Nephron progenitor cell (in vitro differentiated cells): ENCODE measurements around the gene PTPRD.

Experiments
- DNase-seq: peaks from one replicate; pipeline ENCODE4 v3.0.0; 2021
- H3K27ac Mint-ChIP-seq: 2 replicates; pipeline ENCODE4 v1.8.0; 2021; ENCODE audit warnings: mild to moderate bottlenecking, moderate library complexity, mixed read lengths
- H3K27me3 Mint-ChIP-seq: 2 replicates; pipeline ENCODE4 v1.8.0; 2021; ENCODE audit warnings: mild to moderate bottlenecking, low read depth, mixed read lengths; ENCODE audit not compliant: poor library complexity
- H3K36me3 Mint-ChIP-seq: 2 replicates; pipeline ENCODE4 v1.8.0; 2021; ENCODE audit warnings: low read depth, mixed read lengths
- H3K4me1 Mint-ChIP-seq: 2 replicates; pipeline ENCODE4 v1.8.0; 2021; ENCODE audit warnings: mixed read lengths
- H3K4me3 Mint-ChIP-seq: 2 replicates; pipeline ENCODE4 v1.8.0; 2021; ENCODE audit warnings: mild to moderate bottlenecking, moderate library complexity, mixed read lengths
- H3K9me3 Mint-ChIP-seq: 2 replicates; pipeline ENCODE4 v1.8.0; 2021; ENCODE audit warnings: mild to moderate bottlenecking, moderate library complexity, mixed read lengths
- TF ChIP-seq, protein P1 (sequence below): fragments of 200-600 bp; sonication (generic); IDR thresholded peaks from 2 replicates; pipeline ENCODE4 v1.5.0; 2021; ENCODE audit warnings: antibody characterized with exemption

Gene PTPRD

DNA sequence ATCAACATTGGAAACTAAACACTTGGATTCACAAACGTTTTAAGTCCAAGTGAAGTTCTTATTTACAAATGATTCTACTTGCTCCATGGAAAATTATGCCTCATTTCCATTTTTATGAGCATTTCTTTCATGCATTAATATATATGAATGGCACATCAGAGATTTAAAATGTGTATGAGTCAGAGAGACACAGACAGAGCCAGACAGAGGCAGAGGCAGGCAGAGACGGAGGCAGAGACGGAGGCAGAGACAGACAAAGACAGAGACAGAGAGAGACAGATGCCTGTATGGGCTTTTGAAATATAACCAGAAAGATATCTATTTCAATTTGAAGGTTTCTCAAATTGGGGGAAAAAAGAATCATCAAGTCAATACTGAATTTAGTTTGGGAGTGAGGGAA lies 649.0 kb downstream of the PTPRD start:
- no peak for DNase-seq
- H3K4me1 Mint-ChIP-seq = no peaks in the 10 kb centered on the region

DNA sequence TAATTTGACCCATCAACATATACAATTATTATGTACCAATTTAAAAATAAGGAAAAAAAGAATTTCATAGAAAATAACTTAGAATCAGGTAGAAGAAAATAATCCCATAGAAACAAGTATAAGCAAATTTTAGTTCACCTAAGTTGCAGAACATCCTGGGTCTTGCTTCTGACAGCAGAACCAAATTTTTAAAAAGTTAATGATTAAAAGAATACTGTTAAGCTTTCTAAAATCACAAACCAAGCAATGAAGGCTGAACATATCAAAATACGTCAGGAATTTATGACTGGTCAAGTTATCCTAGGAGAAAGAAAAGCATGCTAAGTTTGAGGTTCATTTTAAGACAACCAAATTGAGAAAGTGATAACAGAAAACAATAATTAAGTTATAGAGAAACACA lies 650.9 kb downstream of the PTPRD start:
- Mint-ChIP-seq H3K36me3 (no peaks in the 10 kb centered on the region), H3K27me3 (peaks cover 4% of the 10 kb centered on the region), H3K4me1 (no peaks in the 10 kb centered on the region), H3K27ac (no peak overlapping the region), H3K4me3 (no peak overlapping the region), H3K9me3 (no peaks in the 10 kb centered on the region)
- no peak for DNase-seq
- TF ChIP-seq, protein P1, sequence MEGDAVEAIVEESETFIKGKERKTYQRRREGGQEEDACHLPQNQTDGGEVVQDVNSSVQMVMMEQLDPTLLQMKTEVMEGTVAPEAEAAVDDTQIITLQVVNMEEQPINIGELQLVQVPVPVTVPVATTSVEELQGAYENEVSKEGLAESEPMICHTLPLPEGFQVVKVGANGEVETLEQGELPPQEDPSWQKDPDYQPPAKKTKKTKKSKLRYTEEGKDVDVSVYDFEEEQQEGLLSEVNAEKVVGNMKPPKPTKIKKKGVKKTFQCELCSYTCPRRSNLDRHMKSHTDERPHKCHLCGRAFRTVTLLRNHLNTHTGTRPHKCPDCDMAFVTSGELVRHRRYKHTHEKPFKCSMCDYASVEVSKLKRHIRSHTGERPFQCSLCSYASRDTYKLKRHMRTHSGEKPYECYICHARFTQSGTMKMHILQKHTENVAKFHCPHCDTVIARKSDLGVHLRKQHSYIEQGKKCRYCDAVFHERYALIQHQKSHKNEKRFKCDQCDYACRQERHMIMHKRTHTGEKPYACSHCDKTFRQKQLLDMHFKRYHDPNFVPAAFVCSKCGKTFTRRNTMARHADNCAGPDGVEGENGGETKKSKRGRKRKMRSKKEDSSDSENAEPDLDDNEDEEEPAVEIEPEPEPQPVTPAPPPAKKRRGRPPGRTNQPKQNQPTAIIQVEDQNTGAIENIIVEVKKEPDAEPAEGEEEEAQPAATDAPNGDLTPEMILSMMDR = no peak

More for the DNA sequence above, 649.0 kb downstream of the PTPRD start:
- Mint-ChIP-seq H3K27me3 (peaks cover 4% of the 10 kb centered on the region), H3K27ac (no peak overlapping the region), H3K9me3 (no peaks in the 10 kb centered on the region), H3K4me3 (no peak overlapping the region), H3K36me3 (no peaks in the 10 kb centered on the region)
- TF ChIP-seq, protein P1 = no peak

DNA sequence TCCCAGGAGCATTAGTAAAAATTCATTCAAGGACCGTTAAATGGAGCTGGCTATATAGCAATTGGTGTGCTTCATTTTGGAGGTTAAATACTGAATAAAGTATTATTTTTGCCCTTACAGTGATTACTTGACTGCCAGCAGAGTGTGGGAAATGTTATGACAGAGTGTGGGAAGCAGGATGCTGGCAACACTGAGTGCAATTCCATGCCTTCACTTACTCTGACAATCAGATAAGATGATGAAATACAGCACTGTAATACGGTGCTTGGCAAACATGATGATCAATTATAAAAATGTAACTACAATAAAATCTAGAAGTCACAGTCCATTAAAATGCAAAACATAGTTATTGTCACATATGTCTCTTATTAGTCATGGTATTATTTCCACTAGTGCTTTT lies 651.3 kb downstream of the PTPRD start:
- H3K4me3 Mint-ChIP-seq = no peak overlapping the region
- no peaks in the 10 kb centered on the region for H3K4me1 Mint-ChIP-seq
- TF ChIP-seq, protein P1 = no peak
- H3K9me3 Mint-ChIP-seq = no peaks in the 10 kb centered on the region
- DNase-seq = no peak
- H3K27ac Mint-ChIP-seq = no peak overlapping the region
- H3K36me3 Mint-ChIP-seq = no peaks in the 10 kb centered on the region
- peaks cover 4% of the 10 kb centered on the region for H3K27me3 Mint-ChIP-seq

DNA sequence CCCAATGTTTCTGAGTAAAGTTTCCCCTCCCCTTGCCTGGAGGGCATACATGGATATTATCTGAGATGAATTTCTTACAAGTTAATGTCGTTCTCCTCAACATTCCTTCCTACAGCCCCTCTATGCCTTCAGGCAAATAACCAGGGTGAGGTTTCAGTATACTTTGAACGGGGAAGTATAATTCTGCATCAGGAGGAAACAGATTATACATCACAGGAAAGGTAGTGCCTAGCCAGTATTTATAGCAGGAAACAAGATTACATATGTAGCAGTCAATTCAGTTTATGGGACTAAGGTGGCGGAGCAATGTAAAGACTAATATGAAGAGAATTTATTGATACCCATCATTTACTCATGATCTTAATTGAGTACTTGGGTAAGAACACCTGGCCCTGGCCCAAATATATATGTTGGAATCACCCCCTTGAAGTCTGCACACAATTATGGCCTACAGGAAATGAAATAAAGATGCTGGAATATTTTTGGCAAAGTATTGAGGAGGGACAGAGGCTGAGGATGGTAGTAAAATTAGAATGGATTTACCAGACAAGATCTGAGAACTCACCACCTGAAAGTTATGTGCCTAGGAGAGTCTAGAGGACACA lies 661.1 kb downstream of the PTPRD start:
- Mint-ChIP-seq H3K9me3 (no peaks in the 10 kb centered on the region), H3K4me1 (peaks cover 24% of the 10 kb centered on the region), H3K27ac (no peak overlapping the region), H3K27me3 (peaks cover 3% of the 10 kb centered on the region), H3K36me3 (no peaks in the 10 kb centered on the region), H3K4me3 (no peak overlapping the region)
- DNase-seq = no peak
- TF ChIP-seq, protein P1 = no peak

DNA sequence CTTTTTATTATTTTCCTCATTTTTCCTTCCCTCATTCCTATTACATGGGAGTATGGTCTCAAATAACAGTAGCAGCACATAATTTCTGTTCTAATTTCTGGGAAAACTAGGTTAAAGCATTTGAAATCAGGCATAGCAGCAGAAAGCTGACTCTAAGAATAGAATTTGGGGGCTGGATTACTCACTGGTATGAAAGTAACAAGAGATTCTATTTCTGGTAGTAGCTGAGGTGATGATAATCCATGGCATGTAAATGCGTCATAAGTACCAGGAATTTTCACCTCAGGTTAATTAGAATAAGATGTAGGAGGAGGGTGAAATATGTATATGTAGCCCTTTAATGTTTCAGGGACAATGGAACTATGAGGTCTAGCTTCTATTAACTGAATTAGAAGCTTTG lies 662.0 kb downstream of the PTPRD start:
- Mint-ChIP-seq H3K27me3 (peaks cover 3% of the 10 kb centered on the region), H3K9me3 (no peaks in the 10 kb centered on the region), H3K36me3 (no peaks in the 10 kb centered on the region), H3K4me3 (no peak overlapping the region), H3K4me1 (peaks cover 31% of the 10 kb centered on the region), H3K27ac (no peak overlapping the region)
- TF ChIP-seq, protein P1 = no peak
- DNase-seq = no peak

DNA sequence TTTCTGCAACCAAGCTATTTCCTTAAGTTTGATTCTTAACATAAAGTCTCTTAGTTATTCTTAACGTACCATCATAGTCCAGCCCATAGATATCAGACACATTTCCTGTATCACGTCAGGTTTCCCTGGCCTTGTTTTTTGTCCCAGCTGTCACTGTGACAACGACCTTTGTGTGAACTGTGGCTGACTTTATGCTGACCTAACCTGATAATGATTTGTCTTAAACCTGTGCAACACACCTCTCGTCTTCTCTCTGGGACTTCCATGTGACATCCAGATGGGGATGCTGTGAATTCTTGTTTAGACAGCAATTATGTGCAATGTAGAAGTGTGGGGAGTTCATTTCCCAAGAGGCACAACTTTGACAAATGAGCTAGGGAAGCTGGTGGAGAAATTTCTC lies 662.8 kb downstream of the PTPRD start:
- peak overlapping the region; percentile 2 for H3K27ac Mint-ChIP-seq

More for the DNA sequence above, 662.8 kb downstream of the PTPRD start:
- no peak overlapping the region for H3K4me3 Mint-ChIP-seq
- TF ChIP-seq, protein P1 = no peak
- DNase-seq = no peak
- H3K27me3 Mint-ChIP-seq = peaks cover 3% of the 10 kb centered on the region
- no peaks in the 10 kb centered on the region for H3K9me3 Mint-ChIP-seq
- H3K4me1 Mint-ChIP-seq = peaks cover 37% of the 10 kb centered on the region
- H3K36me3 Mint-ChIP-seq = no peaks in the 10 kb centered on the region
